Parathyroid adenoma (tissue), 2 donors: ENCODE results near the gene ADARB2.

Source experiments
- H2AFZ ChIP-seq: fragments of 300-600 bp; sonication (generic); one replicate; pipeline ENCODE4 v1.7.0; 2017; ENCODE audit warnings: antibody characterized with exemption, mild to moderate bottlenecking
- H3K27ac ChIP-seq: fragments of 300-600 bp; sonication (generic); one replicate; pipeline ENCODE4 v1.7.0; 2017
- H3K27me3 ChIP-seq: fragments of 300-600 bp; sonication (generic); one replicate; pipeline ENCODE4 v1.7.0; 2017; ENCODE audit warnings: low read length; ENCODE audit not compliant: control insufficient read depth, insufficient read depth
- H3K36me3 ChIP-seq: fragments of 300-600 bp; sonication (generic); one replicate; pipeline ENCODE4 v1.7.0; 2017; ENCODE audit warnings: low read length; ENCODE audit not compliant: control insufficient read depth, insufficient read depth
- H3K4me1 ChIP-seq: fragments of 300-600 bp; sonication (generic); one replicate; pipeline ENCODE4 v1.7.0; 2017; ENCODE audit warnings: control low read depth
- H3K4me2 ChIP-seq: fragments of 300-600 bp; sonication (generic); one replicate; pipeline ENCODE4 v1.7.0; 2017; ENCODE audit warnings: low read length
- H3K4me3 ChIP-seq: fragments of 300-600 bp; sonication (generic); one replicate; pipeline ENCODE4 v1.7.0; 2017; ENCODE audit warnings: low read depth, low read length
- H3K79me2 ChIP-seq: fragments of 300-600 bp; sonication (generic); one replicate; pipeline ENCODE4 v1.7.0; 2017; ENCODE audit warnings: control low read depth
- H3K9ac ChIP-seq: fragments of 300-600 bp; sonication (generic); one replicate; pipeline ENCODE4 v1.7.0; 2017; ENCODE audit warnings: mild to moderate bottlenecking
- H3K9me3 ChIP-seq: fragments of 300-600 bp; sonication (generic); one replicate; pipeline ENCODE4 v1.7.0; 2017; ENCODE audit warnings: low read length; ENCODE audit not compliant: control insufficient read depth
- TF ChIP-seq, protein P1 (sequence below): fragments of 300-600 bp; sonication (generic); IDR thresholded peaks from one replicate; pipeline ENCODE4 v1.7.0; 2017; ENCODE audit warnings: antibody characterized with exemption, mild to moderate bottlenecking
- donor health status: primary hyperparathyroidism.

ADARB2 gene

DNA sequence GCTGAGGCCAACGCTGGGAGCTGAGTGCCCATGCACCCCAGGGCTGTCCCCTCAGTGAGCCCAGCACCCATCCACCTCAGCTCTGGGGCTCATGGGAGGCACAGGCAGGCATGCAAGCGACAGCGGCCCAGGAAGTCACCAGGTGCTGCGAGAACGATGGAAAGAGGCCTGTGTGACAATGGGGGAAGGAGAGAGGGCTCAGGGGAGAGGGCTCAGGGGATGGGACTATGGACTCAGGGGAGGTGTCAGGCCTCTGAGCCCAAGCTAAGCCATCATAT is 388.6 kb downstream of the ADARB2 start:
- TF ChIP-seq, protein P1, sequence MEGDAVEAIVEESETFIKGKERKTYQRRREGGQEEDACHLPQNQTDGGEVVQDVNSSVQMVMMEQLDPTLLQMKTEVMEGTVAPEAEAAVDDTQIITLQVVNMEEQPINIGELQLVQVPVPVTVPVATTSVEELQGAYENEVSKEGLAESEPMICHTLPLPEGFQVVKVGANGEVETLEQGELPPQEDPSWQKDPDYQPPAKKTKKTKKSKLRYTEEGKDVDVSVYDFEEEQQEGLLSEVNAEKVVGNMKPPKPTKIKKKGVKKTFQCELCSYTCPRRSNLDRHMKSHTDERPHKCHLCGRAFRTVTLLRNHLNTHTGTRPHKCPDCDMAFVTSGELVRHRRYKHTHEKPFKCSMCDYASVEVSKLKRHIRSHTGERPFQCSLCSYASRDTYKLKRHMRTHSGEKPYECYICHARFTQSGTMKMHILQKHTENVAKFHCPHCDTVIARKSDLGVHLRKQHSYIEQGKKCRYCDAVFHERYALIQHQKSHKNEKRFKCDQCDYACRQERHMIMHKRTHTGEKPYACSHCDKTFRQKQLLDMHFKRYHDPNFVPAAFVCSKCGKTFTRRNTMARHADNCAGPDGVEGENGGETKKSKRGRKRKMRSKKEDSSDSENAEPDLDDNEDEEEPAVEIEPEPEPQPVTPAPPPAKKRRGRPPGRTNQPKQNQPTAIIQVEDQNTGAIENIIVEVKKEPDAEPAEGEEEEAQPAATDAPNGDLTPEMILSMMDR: no peak
- H3K36me3 ChIP-seq: no peaks in the 10 kb centered on the region
- H3K9me3 ChIP-seq: no peaks in the 10 kb centered on the region
- no peak overlapping the region for H3K27ac ChIP-seq
- H3K79me2 ChIP-seq: no peaks in the 10 kb centered on the region
- H3K4me1 ChIP-seq: no peaks in the 10 kb centered on the region
- H3K4me2 ChIP-seq: no peak overlapping the region
- no peaks in the 10 kb centered on the region for H3K27me3 ChIP-seq
- H3K9ac ChIP-seq: no peak overlapping the region
- H2AFZ ChIP-seq: no peak overlapping the region
- H3K4me3 ChIP-seq: no peak overlapping the region

- Histone ChIP-seq H2AFZ (no peak overlapping the region), H3K36me3 (no peaks in the 10 kb centered on the region), H3K4me1 (no peaks in the 10 kb centered on the region), H3K79me2 (no peaks in the 10 kb centered on the region), H3K27me3 (no peaks in the 10 kb centered on the region), H3K9me3 (no peaks in the 10 kb centered on the region), H3K4me2 (no peak overlapping the region), H3K4me3 (no peak overlapping the region), H3K27ac (no peak overlapping the region), H3K9ac (no peak overlapping the region)
- TF ChIP-seq, protein P1: no peak
Measured at GRCh38 chr10:1347962-1348772, 389.2 kb downstream of the ADARB2 start.

GRCh38 chr10:1347525-1347924 is 389.8 kb downstream of the ADARB2 start:
- Histone ChIP-seq H3K4me1 (no peaks in the 10 kb centered on the region), H3K4me3 (no peak overlapping the region), H3K27ac (no peak overlapping the region), H3K79me2 (no peaks in the 10 kb centered on the region), H3K4me2 (no peak overlapping the region), H3K27me3 (no peaks in the 10 kb centered on the region), H3K9ac (no peak overlapping the region), H3K36me3 (no peaks in the 10 kb centered on the region), H3K9me3 (no peaks in the 10 kb centered on the region), H2AFZ (no peak overlapping the region)
- TF ChIP-seq, protein P1: no peak

DNA sequence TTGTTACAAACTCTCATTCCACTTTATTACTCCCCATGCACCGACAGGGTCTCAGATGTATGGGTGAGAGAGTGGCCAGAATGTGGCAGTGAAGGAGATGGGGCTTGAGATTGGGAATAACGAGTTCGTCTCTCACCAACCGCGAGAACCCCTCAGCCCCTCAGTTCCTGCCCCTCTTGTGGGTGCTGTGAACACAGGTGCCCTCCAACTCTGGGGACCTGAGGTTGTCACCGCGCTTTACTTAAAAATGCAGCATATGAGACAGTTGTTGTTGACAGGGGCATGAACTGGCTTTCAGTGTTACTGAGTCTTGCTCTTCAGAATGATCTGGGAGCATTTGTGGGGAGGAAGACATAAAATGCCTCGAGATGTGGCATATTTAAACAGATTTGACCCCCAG is 391.1 kb downstream of the ADARB2 start:
- Histone ChIP-seq H3K79me2 (no peaks in the 10 kb centered on the region), H3K4me2 (no peak overlapping the region), H3K9me3 (no peaks in the 10 kb centered on the region), H3K36me3 (no peaks in the 10 kb centered on the region), H3K4me1 (no peaks in the 10 kb centered on the region), H3K27ac (no peak overlapping the region), H3K27me3 (no peaks in the 10 kb centered on the region), H2AFZ (no peak overlapping the region), H3K4me3 (no peak overlapping the region), H3K9ac (no peak overlapping the region)
- TF ChIP-seq, protein P1: no peak

DNA sequence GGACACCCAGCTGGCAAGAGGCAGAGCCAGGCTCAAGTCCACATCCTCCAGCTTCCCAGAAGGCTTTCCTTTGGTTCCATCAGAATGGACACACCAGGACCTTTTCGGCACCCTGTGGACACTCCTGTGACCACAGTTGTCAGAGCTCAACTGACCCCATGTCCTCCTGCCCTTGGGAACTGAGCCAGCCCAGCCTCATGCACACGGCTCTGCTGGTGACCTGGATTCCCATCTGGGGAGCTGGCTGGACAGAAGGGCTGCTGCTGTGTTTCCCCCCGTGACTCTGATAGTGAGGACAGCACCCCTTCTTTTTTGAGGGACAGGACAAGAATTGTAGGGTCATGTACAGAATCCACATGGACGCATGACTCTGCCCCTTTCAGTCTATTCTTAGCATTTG is 392.0 kb downstream of the ADARB2 start:
- Histone ChIP-seq H3K4me3 (no peak overlapping the region), H3K4me1 (no peaks in the 10 kb centered on the region), H3K4me2 (no peak overlapping the region), H3K27ac (no peak overlapping the region), H3K79me2 (no peaks in the 10 kb centered on the region), H3K27me3 (no peaks in the 10 kb centered on the region), H3K36me3 (no peaks in the 10 kb centered on the region), H2AFZ (no peak overlapping the region), H3K9me3 (no peaks in the 10 kb centered on the region), H3K9ac (no peak overlapping the region)
- TF ChIP-seq, protein P1: no peak
